ENCODE measurements around the gene SNCAIP.

- TF ChIP-seq CTCF (IDR thresholded peaks at IDR 0.05; ENCODE audit: insufficient read depth, low read length) (no peak), POLR2AphosphoS5 (IDR thresholded peaks at IDR 0.05; ENCODE audit: low read depth) (no peak), GABPA (IDR thresholded peaks at IDR 0.05; ENCODE audit: low read depth) (no peak), REST (IDR thresholded peaks at IDR 0.05; ENCODE audit: insufficient replicate concordance, low read depth) (no peak)
Measured at GRCh38 chr5:122321921-122322320, 9.9 kb downstream of the SNCAIP start.
